ENCODE measurements around the gene ING5.

The ING5 gene

DNA sequence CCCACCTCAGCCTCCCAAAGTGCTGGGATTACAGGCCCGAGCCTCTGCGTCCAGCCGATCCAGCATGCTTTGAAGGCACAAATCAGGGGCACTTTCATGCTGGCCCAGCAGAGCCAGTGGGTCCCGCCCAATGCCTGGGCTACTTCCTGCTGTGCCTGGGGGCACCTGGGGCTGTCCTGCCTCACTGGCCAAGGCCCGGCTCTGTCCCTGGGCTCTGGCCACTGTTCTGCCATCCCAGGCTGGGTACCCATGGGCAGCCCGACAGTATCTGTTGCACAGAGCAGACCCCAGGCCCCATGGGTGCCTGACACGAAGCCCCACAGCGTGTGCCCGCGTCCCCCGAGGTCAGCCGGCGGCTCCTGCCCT is 68.0 kb downstream of the ING5 start:
- H3K79me2 ChIP-seq (ENCODE audit: insufficient read depth, low read length) = no peaks in the 10 kb centered on the region
- no peaks in the 10 kb centered on the region for H3K27me3 ChIP-seq (ENCODE audit: insufficient read depth, low read length, poor library complexity)
- no peak overlapping the region for H3K4me3 ChIP-seq (ENCODE audit: low read depth in 1 of 2, low read length in 2 of 2)
- H3K4me2 ChIP-seq (ENCODE audit: insufficient read depth, low read length) = no peak overlapping the region
- no peak overlapping the region for H3K27ac ChIP-seq (ENCODE audit: low read length)
- H2AFZ ChIP-seq (ENCODE audit: low read depth, low read length) = no peak overlapping the region
- 0 out of 2 replicates have a peak, but pooled peaks cover 1% of the 10 kb centered on the region for H4K20me1 ChIP-seq (ENCODE audit: insufficient read depth, low read length)
- no peak for DNase-seq
- TF ChIP-seq, protein P1, sequence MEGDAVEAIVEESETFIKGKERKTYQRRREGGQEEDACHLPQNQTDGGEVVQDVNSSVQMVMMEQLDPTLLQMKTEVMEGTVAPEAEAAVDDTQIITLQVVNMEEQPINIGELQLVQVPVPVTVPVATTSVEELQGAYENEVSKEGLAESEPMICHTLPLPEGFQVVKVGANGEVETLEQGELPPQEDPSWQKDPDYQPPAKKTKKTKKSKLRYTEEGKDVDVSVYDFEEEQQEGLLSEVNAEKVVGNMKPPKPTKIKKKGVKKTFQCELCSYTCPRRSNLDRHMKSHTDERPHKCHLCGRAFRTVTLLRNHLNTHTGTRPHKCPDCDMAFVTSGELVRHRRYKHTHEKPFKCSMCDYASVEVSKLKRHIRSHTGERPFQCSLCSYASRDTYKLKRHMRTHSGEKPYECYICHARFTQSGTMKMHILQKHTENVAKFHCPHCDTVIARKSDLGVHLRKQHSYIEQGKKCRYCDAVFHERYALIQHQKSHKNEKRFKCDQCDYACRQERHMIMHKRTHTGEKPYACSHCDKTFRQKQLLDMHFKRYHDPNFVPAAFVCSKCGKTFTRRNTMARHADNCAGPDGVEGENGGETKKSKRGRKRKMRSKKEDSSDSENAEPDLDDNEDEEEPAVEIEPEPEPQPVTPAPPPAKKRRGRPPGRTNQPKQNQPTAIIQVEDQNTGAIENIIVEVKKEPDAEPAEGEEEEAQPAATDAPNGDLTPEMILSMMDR (IDR thresholded peaks at IDR 0.05; ENCODE audit: borderline replicate concordance, extremely low read depth, low read length, poor library complexity, severe bottlenecking) = no peak
- TF ChIP-seq EZH2 (IDR thresholded peaks at IDR 0.05; ENCODE audit: borderline replicate concordance, low read depth, low read length, severe bottlenecking) = no peak
- H3K9ac ChIP-seq (ENCODE audit: low read depth, low read length) = no peak overlapping the region
- no peaks in the 10 kb centered on the region for H3K9me3 ChIP-seq (ENCODE audit: insufficient read depth, low read length, severe bottlenecking)
- ATAC-seq (ENCODE audit: insufficient read depth, low read depth) = no peak
- no peaks in the 10 kb centered on the region; the same call in 1 of the 2 replicates for H3K36me3 ChIP-seq (ENCODE audit: insufficient read depth, low read length)
- H3K4me1 ChIP-seq (ENCODE audit: insufficient read depth, low read length) = no peaks in the 10 kb centered on the region

DNA sequence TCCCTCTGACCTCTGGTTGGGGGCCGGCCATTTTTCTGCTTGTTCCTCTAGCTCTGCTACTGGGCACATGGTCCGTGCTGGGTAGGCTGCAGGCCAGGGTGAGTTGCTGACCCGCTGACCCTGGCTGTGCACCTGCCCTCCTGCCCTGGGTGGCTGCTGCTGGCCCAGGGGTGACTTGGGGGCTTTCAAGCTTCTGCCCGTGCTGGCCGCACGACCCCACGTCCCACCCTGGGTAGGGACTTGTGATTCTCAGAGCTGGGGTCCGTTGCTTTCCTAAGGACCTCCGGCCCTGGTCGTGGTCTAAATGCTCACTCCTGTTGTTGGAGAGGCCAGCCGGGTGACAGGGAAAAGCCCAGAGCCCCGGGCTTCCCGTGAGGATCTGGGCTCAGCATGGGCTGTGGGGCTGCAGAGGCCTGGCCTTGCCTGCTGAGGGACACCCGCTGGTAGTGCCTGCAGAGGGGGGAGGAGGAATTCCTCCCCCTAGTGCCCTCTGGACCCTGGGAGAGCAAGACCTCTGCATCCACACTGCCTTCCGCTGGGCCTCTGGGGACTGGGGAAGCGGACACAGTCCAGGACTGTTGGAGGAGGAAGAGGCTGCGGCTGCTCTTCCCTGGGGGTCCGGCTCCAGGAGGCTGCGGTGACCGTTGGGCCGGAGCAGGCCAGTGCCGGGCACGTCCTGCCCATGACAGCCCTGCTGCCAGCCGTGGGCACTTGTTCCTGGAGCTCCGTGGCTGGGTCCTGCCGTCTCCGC is 68.5 kb downstream of the ING5 start:
- no peaks in the 10 kb centered on the region for H4K20me1 ChIP-seq (ENCODE audit: insufficient read depth, low read length)
- H3K27me3 ChIP-seq (ENCODE audit: insufficient read depth, low read length, poor library complexity) = no peaks in the 10 kb centered on the region
- H3K36me3 ChIP-seq (ENCODE audit: insufficient read depth, low read length) = no peaks in the 10 kb centered on the region; the same call in 1 of the 2 replicates
- no peak overlapping the region for H3K9ac ChIP-seq (ENCODE audit: low read depth, low read length)
- no peaks in the 10 kb centered on the region for H3K9me3 ChIP-seq (ENCODE audit: insufficient read depth, low read length, severe bottlenecking)
- DNase-seq = peak; percentile 3
- ATAC-seq (ENCODE audit: insufficient read depth, low read depth) = no peak
- H3K4me2 ChIP-seq (ENCODE audit: insufficient read depth, low read length) = no peak overlapping the region
- no peaks in the 10 kb centered on the region for H3K79me2 ChIP-seq (ENCODE audit: insufficient read depth, low read length)
- no peaks in the 10 kb centered on the region for H3K4me1 ChIP-seq (ENCODE audit: insufficient read depth, low read length)
- TF ChIP-seq, protein P1 (IDR thresholded peaks at IDR 0.05; ENCODE audit: borderline replicate concordance, extremely low read depth, low read length, poor library complexity, severe bottlenecking) = no peak
- TF ChIP-seq EZH2 (IDR thresholded peaks at IDR 0.05; ENCODE audit: borderline replicate concordance, low read depth, low read length, severe bottlenecking) = no peak
- H3K27ac ChIP-seq (ENCODE audit: low read length) = no peak overlapping the region
- no peak overlapping the region for H2AFZ ChIP-seq (ENCODE audit: low read depth, low read length)
- H3K4me3 ChIP-seq (ENCODE audit: low read depth in 1 of 2, low read length in 2 of 2) = no peak overlapping the region

DNA sequence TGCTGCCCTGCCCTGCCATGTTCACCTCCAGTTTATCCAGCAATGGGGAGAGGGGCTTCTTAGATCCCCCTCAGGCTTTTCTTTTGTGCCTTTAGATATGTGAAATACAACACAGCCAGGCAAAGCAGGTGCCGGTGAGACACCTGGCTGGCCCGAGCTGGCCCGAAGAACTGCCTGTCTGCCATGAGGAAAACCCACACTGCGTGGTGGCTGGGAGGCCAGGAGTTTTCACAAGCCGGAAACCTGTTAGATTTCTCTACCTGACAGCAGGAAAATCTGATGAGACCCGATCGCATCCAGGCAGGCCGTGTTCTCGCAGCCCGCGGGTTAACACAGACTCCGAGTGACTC is 69.1 kb downstream of the ING5 start:
- Histone ChIP-seq H3K27me3 (ENCODE audit: insufficient read depth, low read length, poor library complexity) (no peaks in the 10 kb centered on the region), H3K9me3 (ENCODE audit: insufficient read depth, low read length, severe bottlenecking) (no peaks in the 10 kb centered on the region), H3K79me2 (ENCODE audit: insufficient read depth, low read length) (no peaks in the 10 kb centered on the region), H3K27ac (ENCODE audit: low read length) (no peak overlapping the region), H3K36me3 (ENCODE audit: insufficient read depth, low read length) (no peaks in the 10 kb centered on the region; the same call in 1 of the 2 replicates), H3K4me2 (ENCODE audit: insufficient read depth, low read length) (no peak overlapping the region), H3K4me3 (ENCODE audit: low read depth in 1 of 2, low read length in 2 of 2) (no peak overlapping the region), H4K20me1 (ENCODE audit: insufficient read depth, low read length) (no peaks in the 10 kb centered on the region), H3K4me1 (ENCODE audit: insufficient read depth, low read length) (no peaks in the 10 kb centered on the region), H2AFZ (ENCODE audit: low read depth, low read length) (no peak overlapping the region), H3K9ac (ENCODE audit: low read depth, low read length) (no peak overlapping the region)
- TF ChIP-seq, protein P1 (IDR thresholded peaks at IDR 0.05; ENCODE audit: borderline replicate concordance, extremely low read depth, low read length, poor library complexity, severe bottlenecking) = no peak
- TF ChIP-seq EZH2 (IDR thresholded peaks at IDR 0.05; ENCODE audit: borderline replicate concordance, low read depth, low read length, severe bottlenecking) = no peak
- ATAC-seq (ENCODE audit: insufficient read depth, low read depth) (no peak), DNase-seq (no peak)
